GM18909 (cell line): Measurements from ENCODE around the gene PLIN4.
"Not testable (repeated sequence)": the region's sequence is repeated elsewhere in the genome, so short reads cannot be mapped to it uniquely, and the experiment has no call there.

ENCODE experiments used
- ATAC-seq: cut with Tn5 transposase; IDR thresholded peaks from one replicate; pipeline ENCODE4 v1.9.1; 2021; ENCODE audit warnings: mild to moderate bottlenecking; ENCODE audit not compliant: unreplicated experiment, poor library complexity

Gene PLIN4

GRCh38 chr19:4550018-4550417 is 31.7 kb upstream of the PLIN4 start:
- ATAC-seq: no peak

GRCh38 chr19:4548238-4548584 is 29.9 kb upstream of the PLIN4 start:
- no peak for ATAC-seq

GRCh38 chr19:4547303-4548237 is 29.3 kb upstream of the PLIN4 start:
- ATAC-seq: no peak

DNA sequence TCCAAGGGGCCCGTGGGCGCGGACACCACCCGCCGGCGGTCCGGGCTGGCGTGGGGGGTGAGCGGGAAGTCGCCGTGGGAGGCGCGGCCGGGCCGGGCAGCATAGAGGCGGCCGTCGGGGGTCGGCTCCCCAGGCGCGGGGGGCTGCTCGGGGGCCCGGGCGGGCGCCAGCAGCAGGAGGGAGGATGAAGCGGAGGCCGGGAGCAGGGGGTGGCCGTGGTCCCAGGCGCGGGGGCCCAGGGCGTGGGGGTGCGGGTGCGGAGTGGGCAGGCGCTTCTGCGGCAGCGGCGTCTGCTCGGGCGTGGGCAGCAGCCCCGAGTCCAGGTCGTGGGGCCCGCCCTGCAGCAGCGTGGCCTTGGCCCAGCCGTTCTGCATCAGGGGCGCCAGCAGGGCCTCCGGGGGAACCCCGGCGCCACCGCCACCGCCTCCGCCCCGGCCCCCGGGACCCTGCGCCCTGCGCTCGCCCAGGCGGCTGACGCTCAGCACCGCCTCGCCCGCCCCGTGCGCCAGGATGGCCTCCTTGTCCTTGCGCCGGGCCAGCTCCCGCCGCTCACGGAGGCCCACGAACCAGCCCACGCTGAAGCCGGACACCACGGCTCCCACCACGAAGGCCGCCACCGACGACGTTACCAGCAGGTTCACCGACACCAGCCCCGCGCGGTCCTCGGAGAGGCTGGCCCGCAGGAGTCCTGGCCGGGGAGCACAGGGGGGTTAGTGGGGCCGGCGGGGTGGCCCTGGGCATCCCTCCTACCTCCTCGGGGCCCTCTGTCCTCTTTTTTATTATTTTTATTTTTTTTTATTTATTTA is 25.8 kb upstream of the PLIN4 start:
- ATAC-seq: no peak

DNA sequence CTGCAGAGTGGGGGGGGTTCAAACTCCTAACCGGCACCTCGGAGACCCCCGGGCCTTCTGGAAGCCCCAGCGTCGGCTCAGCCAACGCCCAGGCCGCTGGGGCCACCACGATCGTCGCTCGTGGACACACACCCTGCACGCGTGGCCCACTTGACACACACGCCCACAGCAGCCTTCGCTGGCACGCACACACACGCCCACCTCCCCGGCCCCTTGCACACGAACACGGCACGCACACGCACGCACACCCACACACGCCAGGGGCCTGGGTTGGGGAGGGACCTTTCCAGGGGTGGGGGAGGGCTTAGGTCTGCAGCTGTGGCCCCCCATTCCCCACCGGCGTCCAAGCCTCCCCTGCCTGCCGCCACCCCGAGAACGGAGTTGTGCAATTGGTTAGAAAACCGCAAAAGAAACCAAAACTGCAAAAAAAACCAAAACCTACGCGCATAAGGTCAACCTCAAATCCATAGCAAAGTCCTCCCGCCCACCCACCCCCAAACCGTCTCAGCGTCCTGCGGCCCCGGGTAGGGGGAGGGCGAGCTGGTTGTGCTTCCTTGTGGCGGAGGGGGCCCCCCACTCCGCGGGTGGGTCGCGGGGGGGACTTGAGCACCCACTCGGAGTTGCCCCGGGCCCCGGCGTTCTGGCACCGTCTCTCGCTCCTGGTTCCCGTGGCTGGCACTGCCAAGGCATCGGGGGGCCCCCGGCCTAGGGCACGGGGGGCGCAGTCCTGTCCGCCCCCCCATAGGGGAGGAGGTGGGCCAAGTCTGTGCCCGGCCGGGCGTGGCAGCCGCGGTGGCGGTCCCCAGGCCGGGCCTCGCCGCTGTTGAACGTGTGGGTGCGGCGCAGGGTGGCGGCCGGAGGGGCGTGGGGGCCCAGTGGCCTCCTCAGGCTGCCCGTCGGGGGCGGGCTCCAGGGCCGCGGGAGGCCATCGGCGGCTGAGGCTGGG is 24.9 kb upstream of the PLIN4 start:
- ATAC-seq: no peak

DNA sequence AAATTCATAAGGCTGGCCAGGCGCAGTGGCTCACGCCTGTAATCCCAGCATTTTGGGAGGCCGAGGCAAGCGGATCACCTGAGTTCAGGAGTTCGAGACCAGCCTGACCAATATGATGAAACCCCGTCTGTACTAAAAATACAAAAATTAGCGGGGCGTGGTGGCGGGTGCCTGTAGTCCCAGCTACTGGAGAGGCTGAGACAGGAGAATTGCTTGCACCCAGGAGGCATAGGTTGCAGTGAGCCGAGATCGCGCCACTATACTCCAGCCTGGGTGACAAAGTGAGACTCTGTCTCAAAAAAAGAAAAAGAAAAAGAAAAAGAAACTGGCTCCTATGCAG is 23.5 kb upstream of the PLIN4 start:
- ATAC-seq: not testable (repeated sequence)

DNA sequence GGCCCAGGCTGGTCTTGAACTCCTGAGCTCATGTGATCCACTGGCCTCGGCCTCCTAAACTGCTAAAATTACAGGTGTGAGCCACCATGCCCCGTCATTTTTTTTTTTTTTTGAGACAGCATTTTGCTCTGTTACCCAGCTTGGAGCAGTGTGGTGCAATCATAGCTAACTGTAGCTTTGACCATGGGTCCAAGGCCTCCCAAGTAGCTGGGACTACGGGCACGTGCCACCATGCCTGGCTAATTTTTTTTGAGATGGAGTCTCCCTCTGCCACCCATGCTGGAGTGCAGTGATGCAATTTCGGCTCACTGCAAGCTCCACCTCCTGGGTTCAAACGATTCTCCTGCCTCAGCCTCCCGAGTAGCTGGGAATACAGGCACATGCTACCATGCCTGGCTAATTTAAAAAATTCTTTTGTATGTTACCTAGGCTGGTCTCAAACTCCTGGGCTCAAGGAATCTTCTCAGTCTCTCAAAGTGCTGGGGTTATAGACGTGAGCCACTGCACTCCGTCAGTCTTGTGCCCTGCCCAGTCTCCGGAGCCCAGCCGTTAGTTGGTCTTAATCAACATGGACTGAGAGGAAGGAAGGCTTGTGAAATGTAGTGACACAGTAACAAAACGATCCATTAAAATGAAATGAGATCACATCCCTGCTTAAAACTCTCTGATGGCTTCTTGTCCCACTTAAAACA is 23.0 kb upstream of the PLIN4 start:
- no peak for ATAC-seq

DNA sequence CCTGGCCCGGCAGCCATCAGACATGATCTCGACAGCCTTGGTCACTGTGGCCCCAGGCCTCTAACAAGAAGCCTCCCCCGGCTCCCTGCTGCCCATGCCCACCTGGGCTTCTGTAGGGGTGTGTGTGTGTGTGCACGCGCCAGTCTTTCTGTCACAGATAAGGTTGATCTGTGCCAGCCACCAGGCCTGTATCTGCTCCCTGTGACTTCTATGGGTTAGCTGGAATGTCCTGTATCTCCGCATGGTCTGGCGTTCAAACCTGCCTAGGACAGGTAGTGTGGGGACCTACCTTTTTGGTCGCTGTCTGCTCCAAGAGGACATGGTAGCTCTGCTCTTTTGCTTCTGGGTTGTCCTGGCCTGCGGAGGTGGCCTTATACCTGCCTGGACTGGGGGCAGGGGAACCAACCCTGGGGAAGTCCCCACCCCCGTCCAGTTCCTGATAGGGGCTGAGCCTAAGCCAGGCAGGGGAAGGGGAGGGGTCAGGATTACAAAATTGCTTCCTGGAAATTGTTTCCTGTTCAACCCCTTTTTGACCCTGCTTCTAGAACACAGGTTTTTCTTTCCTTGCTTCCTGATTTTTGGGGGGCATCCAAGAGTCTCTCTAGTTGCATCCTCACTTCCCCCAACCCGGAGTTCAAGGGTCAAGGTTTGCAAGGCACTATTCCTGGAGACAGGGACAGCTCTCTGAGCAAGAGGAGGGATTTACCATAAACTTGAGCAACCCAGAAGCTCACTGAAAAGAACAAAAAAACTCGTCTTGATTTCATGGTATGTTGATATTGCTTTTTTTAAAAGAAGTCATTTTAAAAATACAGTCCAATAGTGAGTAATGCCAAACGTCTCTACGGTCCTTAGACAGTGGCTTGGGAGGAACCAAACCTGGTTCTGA is 21.7 kb upstream of the PLIN4 start, which contains the start of gene LRG1:
LRG1 (minus strand) TSS at position 344 of the 889 bp plus-strand sequence; CDS start at position 321, 23 bp downstream.
- no peak for ATAC-seq

DNA sequence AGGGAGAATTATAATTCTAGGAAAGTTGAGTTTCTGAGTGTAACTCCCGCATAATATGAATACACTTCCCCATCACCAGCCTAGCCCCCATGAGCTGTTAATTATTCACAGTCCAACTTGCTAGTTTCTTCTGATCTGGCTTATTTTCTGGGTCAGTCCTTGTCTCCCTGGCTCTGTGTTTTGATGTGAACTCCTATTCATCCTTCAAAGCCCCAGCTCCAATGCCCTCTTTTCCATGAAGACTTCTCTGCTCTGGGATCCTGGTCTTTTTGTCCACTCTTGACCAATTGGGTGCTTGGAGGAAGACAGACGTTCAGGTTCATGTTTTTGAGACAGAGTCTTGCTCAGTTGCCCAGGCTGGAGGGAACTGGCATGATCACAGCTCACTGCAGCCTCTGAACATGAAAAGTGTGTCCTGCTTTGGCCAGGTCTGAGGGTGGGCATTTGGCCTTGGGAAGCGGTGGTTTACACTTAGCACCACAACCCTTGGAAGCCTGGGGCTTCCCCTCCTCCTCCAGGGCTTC is 20.9 kb upstream of the PLIN4 start:
- no peak for ATAC-seq

- no peak for ATAC-seq
Observed at GRCh38 chr19:4538601-4538954, 20.3 kb upstream of the PLIN4 start.

GRCh38 chr19:4537953-4538600 is 19.8 kb upstream of the PLIN4 start:
- ATAC-seq: no peak

GRCh38 chr19:4536798-4537197 is 18.5 kb upstream of the PLIN4 start:
- no peak for ATAC-seq

DNA sequence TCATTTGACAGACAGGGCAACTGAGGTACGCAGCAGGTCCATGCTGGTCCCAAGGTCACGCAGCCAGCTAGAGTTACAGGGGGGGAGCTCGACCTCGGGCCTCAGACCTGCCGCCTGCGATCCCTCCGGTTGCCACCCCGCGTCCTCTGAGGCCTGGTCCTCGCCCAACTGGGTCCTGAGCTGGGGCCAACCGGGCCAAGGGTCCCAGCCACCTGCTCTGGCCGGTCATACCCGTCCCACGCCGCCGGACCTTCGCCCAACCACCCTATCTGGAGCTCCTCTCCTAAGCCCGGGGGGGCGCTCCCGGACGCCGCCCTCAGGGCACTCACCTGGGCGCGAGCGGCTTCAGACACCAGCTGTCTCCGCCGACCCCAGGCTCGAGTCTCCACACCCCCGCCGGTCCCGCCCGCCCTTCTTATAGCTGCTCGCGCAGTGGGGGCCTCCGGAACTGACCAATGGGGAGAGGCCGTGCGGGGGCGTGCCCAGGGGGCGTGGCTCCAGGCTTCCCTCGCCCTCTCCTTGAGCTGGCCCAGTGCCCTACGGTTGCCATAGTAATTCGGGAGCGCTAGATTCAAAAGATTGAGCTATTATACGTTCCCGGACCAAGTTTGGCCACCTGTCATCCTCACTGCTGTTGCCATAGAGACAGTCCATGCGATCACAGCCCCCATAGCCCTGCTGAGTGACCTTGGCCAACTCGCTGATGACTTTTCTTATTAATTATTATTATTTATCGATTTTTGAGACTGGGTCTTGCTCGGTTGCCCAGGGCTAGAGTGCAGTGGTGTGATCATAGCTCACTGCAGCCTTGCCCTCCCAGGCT is 16.8 kb upstream of the PLIN4 start, which contains the start of gene PLIN5:
PLIN5 (minus strand) TSS at position 389 of the 823 bp plus-strand sequence. CDS start 1,150 bp downstream, outside the sequence.
- no peak for ATAC-seq

- no peak for ATAC-seq
Observed at GRCh38 chr19:4533835-4534424, 15.6 kb upstream of the PLIN4 start.

GRCh38 chr19:4533334-4533733 is 15.0 kb upstream of the PLIN4 start:
- ATAC-seq: no peak

- ATAC-seq: no peak
Observed at GRCh38 chr19:4531562-4532165, 13.4 kb upstream of the PLIN4 start.
